Activated CD4-positive, alpha-beta T cell treated with anti-CD3 and anti-CD28 coated beads, Interleukin-10, Interleukin-2, amounts not matched to agents 100 ng/mL and 50 ng/mL, durations not matched to agents 16 hours and 8 hours (primary cell): Measurements from ENCODE around the gene ADCYAP1.

Experiments used
- DNase-seq: peaks from one replicate; pipeline ENCODE4 v3.0.0-alpha.2; 2020

Gene ADCYAP1

GRCh38 chr18:911025-911424 is 6.4 kb downstream of the ADCYAP1 start:
- DNase-seq, result no peak

- no peak for DNase-seq
These were observed 6.8 kb downstream of the ADCYAP1 start for GRCh38 chr18:911486-911885.

- DNase-seq, result no peak
These were observed 11.9 kb downstream of the ADCYAP1 start for GRCh38 chr18:916562-916961.

GRCh38 chr18:919078-919477 is 14.4 kb downstream of the ADCYAP1 start:
- no peak for DNase-seq

- DNase-seq, result no peak
These were observed 18.6 kb downstream of the ADCYAP1 start for GRCh38 chr18:923144-923866.

GRCh38 chr18:924987-925386 is 20.3 kb downstream of the ADCYAP1 start:
- DNase-seq, result no peak

GRCh38 chr18:926946-927345 is 22.3 kb downstream of the ADCYAP1 start:
- no peak for DNase-seq

GRCh38 chr18:933082-933481 is 28.4 kb downstream of the ADCYAP1 start:
- DNase-seq, result no peak

GRCh38 chr18:934518-935133 is 30.0 kb downstream of the ADCYAP1 start:
- no peak for DNase-seq

- no peak for DNase-seq
These were observed 32.3 kb downstream of the ADCYAP1 start for GRCh38 chr18:936941-937340.

GRCh38 chr18:939166-939565 is 34.5 kb downstream of the ADCYAP1 start:
- no peak for DNase-seq

- no peak for DNase-seq
These were observed 35.3 kb downstream of the ADCYAP1 start for GRCh38 chr18:939958-940357.

GRCh38 chr18:941331-941730 is 36.7 kb downstream of the ADCYAP1 start:
- DNase-seq, result no peak

GRCh38 chr18:944440-944839 is 39.8 kb downstream of the ADCYAP1 start:
- no peak for DNase-seq

GRCh38 chr18:949724-950631 is 45.3 kb downstream of the ADCYAP1 start:
- no peak for DNase-seq

GRCh38 chr18:950882-951495 is 46.3 kb downstream of the ADCYAP1 start:
- DNase-seq, result no peak

- DNase-seq, result no peak
These were observed 50.9 kb downstream of the ADCYAP1 start for GRCh38 chr18:955384-956066.

- no peak for DNase-seq
These were observed 53.2 kb downstream of the ADCYAP1 start for GRCh38 chr18:957829-958228.

GRCh38 chr18:959854-960253 is 55.2 kb downstream of the ADCYAP1 start:
- DNase-seq, result no peak
